ENCODE results near the gene TMEM132D. TPM values are rescaled to one million over a fixed set of nuclear protein-coding genes. Genes with fewer than 3 reads are reported as not detected.
"Not testable (repeated sequence)": the region's sequence is repeated elsewhere in the genome, so short reads cannot be mapped to it uniquely, and the experiment has no call there.

Gene TMEM132D
- total RNA-seq, 1 experiment from 2014 or later = not detected

- CTCF ChIA-PET = no interaction called here
These were observed 363.6 kb downstream of the TMEM132D start for GRCh38 chr12:129540249-129540648.

GRCh38 chr12:129538724-129539335, 365.0 kb downstream of the TMEM132D start:
- DNase-seq (ENCODE audit: low spot score); H3K36me3 ChIP-seq (ENCODE audit: insufficient read depth, low read length, poor library complexity, severe bottlenecking); H3K27me3 ChIP-seq (replicated peaks; ENCODE audit: insufficient read depth, low read depth, low read length, poor library complexity); CTCF ChIA-PET; H3K4me1 ChIP-seq (ENCODE audit: insufficient read depth, low read length, poor library complexity, severe bottlenecking); intact Hi-C loops (cut with micrococcal nuclease; ENCODE audit: unreplicated experiment); POLR2A ChIA-PET (ENCODE audit: low non-redundant PET); H3K27ac ChIP-seq (ENCODE audit: low read depth, low read length, poor library complexity, severe bottlenecking); BruUV-seq (replicated peaks); H3K4me3 ChIP-seq (ENCODE audit: low read depth, low read length, poor library complexity, severe bottlenecking): not testable (repeated sequence)
- H3K9me3 ChIP-seq (ENCODE audit: low read depth, low read length, poor library complexity, severe bottlenecking) = peaks cover 31% of the 10 kb centered on the region

More at GRCh38 chr12:129540249-129540648, 363.6 kb downstream of the TMEM132D start:
- Histone ChIP-seq H3K9me3 (ENCODE audit: low read depth, low read length, poor library complexity, severe bottlenecking) (peaks cover 32% of the 10 kb centered on the region), H3K27ac (ENCODE audit: low read depth, low read length, poor library complexity, severe bottlenecking) (no peak overlapping the region), H3K4me3 (ENCODE audit: low read depth, low read length, poor library complexity, severe bottlenecking) (no peak overlapping the region), H3K4me1 (ENCODE audit: insufficient read depth, low read length, poor library complexity, severe bottlenecking) (no peaks in the 10 kb centered on the region), H3K27me3 (replicated peaks; ENCODE audit: insufficient read depth, low read depth, low read length, poor library complexity) (no peaks in the 10 kb centered on the region), H3K36me3 (ENCODE audit: insufficient read depth, low read length, poor library complexity, severe bottlenecking) (no peaks in the 10 kb centered on the region)
- no TSS peak for BruUV-seq (replicated peaks)
- no peak for DNase-seq (ENCODE audit: low spot score)
- intact Hi-C loops (cut with micrococcal nuclease; ENCODE audit: unreplicated experiment) = no loop called here
- TF ChIP-seq EZH2 (IDR thresholded peaks at IDR 0.05; ENCODE audit: borderline replicate concordance, low read depth, low read length, poor library complexity, severe bottlenecking) = no peak
- TF ChIP-seq CTCF (conservative IDR thresholded peaks at IDR 0.05; ENCODE audit: low read depth, low read length) = no peak
- POLR2A ChIA-PET (ENCODE audit: low non-redundant PET) = no interaction called here

- TF ChIP-seq CTCF (conservative IDR thresholded peaks at IDR 0.05; ENCODE audit: low read depth, low read length) = no peak
- TF ChIP-seq EZH2 (IDR thresholded peaks at IDR 0.05; ENCODE audit: borderline replicate concordance, low read depth, low read length, poor library complexity, severe bottlenecking) = no peak
- H3K4me3 ChIP-seq (ENCODE audit: low read depth, low read length, poor library complexity, severe bottlenecking) = no peak overlapping the region
- POLR2A ChIA-PET (ENCODE audit: low non-redundant PET) = no interaction called here
- no peaks in the 10 kb centered on the region for H3K4me1 ChIP-seq (ENCODE audit: insufficient read depth, low read length, poor library complexity, severe bottlenecking)
- H3K27me3 ChIP-seq (replicated peaks; ENCODE audit: insufficient read depth, low read depth, low read length, poor library complexity) = no peaks in the 10 kb centered on the region
- BruUV-seq (replicated peaks) = no TSS peak
- H3K36me3 ChIP-seq (ENCODE audit: insufficient read depth, low read length, poor library complexity, severe bottlenecking) = no peaks in the 10 kb centered on the region
- CTCF ChIA-PET = no interaction called here
- DNase-seq (ENCODE audit: low spot score) = no peak
- no peak overlapping the region for H3K27ac ChIP-seq (ENCODE audit: low read depth, low read length, poor library complexity, severe bottlenecking)
- intact Hi-C loops (cut with micrococcal nuclease; ENCODE audit: unreplicated experiment) = no loop called here
- peaks cover 33% of the 10 kb centered on the region for H3K9me3 ChIP-seq (ENCODE audit: low read depth, low read length, poor library complexity, severe bottlenecking)
These were observed 365.7 kb downstream of the TMEM132D start for GRCh38 chr12:129538137-129538536.
